Hindlimb muscle (tissue), 1 donor: ENCODE results near the gene DYNC2I2. TPM values are rescaled to one million over a fixed set of nuclear protein-coding genes. Genes with fewer than 3 reads are reported as not detected.
"Not testable (repeated sequence)": the region's sequence is repeated elsewhere in the genome, so short reads cannot be mapped to it uniquely, and the experiment has no call there.

Experiments used
- DNase-seq: peaks from one replicate; pipeline ENCODE4 v3.0.0-alpha.2; 2013
- polyA plus RNA-seq: library from polyadenylated mRNA; unstranded; fragments of 120-200 nt; gene quantifications from one replicate; pipeline ENCODE4 v1.2.1, GENCODE V29; 2013; ENCODE audit not compliant: insufficient read length

DYNC2I2 gene
- polyA plus RNA-seq, result 55.3 TPM

DNA sequence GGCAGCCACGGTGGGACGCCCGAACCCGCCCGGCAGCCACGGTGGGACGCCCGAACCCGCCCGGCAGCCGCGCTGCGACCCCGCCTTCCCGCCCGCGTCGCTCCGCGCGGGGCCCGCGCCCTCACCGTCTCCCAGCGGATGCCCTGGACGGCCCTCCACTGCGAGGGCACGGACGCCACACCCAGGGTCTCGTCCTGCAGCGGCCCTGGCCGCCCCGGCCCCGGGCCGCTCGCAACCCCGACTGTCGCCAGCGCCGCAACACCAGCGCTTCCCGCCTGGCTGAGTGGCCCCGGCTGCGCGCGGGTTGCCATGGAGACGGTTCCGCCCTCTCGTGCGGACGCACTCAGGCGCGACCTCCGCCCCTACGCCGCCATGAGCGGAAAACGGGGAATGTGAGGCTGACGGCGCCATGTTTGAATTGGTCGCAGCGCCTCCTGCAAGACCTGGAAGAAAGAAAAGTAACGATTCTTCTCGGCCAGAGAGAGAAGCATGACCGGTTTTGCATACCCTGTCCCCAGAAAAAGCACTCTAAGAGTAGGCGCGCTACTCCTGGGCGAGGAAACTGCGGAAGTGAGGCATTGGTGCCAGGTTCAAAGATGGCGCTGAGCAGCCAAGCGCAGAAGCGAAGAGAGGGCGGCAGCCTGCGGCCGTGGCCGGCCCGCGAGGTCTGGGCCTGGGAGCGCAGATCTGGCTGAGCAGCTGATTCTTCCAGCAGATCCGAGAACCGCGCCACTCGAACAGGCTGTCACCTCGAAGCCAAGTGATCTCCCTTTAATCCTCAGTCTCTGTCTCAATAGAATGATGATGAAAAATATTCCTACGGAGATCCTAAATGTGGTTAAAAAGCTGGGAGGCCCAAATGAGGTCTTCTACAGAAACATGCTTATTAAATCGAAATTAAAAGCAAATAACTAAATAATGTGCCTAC lies at the start of gene DYNC2I2:
DYNC2I2 (minus strand) TSS at position 432 of the 928 bp plus-strand sequence; CDS start at position 311, 121 bp downstream.
- peak; percentile 97 for DNase-seq

DNA sequence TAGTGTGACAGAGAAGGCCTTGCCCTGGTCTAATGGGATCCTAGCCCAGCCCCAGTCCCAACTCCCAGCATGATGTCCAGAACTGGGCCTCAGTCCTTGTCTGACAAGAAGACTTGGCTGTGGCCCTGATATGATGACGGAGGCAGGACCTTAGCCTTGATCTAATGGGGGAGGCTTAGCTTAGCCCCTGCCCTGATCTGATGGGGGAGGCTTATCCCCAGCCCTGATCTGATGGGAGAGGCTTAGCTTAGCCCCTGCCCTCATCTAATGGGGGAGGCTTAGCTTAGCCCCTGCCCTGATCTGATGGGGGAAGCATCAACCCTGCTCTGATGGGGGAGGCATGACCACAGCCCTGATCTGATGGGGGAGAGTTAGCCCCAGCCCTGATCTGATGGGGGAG lies 49.4 kb upstream of the DYNC2I2 start:
- no peak for DNase-seq

GRCh38 chr9:128705051-128705965 lies 48.7 kb upstream of the DYNC2I2 start:
- no peak for DNase-seq

DNA sequence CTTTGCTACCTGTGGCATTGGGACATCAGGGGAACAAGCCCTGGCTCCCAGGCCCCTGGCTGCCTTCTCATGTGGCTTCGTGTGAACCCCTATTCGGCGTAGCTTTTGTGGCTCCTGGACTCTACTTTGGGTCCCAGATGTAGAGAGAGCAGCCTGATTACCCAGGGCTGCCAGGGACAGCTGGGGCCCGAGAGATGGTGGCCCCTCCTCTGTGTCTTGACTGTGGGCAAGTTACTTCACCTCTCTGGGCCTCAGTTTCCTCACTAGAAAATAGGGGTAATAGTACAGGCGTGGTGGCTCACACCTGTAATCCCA lies 47.7 kb upstream of the DYNC2I2 start:
- DNase-seq, result no peak

- no peak for DNase-seq
Observed at GRCh38 chr9:128703616-128704355, 47.1 kb upstream of the DYNC2I2 start.

DNA sequence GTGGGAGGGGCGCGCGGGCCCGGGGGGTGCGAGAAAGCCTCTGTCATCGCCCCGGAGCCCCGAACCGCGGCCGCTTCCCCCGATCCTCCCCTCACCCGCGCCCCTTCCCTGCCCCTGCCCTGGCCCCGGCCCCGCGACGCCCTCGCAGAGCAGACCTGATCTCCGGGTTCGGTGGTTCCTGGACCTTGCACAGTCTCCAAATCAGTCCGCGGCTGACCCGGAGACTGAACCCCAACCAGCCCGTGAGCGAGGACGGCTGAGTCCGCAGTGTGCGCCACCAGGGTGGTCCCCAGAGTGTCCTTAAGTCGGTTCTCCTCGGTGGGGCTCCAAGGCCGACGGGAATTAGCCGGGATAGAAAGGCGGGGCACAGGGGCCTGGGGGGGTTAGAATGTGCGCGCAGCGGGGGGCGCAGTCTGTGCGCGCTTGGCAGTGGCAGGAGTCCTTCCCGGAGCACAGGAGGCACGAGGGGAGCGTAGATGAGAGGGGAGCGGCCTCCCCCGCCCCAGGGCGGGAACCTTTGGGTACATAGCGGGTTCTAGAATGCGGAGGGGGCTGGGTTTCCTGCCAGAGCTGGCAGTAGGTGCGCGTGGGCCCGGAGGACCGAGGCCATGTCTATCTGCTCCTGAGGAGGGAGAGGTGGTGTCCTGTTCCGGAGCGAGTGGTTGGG lies 46.4 kb upstream of the DYNC2I2 start:
- no peak for DNase-seq

GRCh38 chr9:128702445-128702948 lies 45.9 kb upstream of the DYNC2I2 start, which contains the start of gene PKN3:
Gene PKN3 (plus strand): TSS chr9:128702503. CDS start chr9:128702916, 413 bp downstream.
- DNase-seq, result peak; percentile 88

DNA sequence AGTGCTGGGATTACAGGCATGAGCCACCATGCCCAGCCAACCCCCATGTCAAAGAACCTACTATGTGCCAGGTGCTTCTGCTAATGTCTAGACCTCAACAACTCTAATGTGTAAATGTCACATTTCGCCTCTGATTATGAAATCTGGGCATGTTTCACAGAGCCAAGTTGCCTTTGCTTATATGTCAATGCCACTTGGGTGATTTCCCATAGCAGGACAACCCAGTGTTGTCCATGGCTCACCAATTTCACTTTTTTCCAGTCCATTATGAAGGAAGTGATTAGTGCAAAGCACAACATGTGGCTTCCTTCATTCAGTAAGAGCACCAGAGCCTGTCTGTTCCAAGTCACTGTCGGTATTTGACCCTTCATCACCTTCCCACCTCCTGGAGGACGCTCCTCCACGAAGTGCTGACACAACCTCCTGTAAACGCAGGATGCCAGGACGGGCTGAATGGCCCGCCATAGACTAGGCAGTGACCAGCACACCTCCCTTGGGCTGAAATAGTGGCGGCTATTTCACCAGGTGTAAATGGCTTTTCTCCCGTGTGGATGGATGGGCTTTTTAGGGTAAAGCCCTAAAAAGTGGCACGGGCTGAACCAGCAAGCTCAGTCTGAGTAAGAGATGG lies 44.7 kb upstream of the DYNC2I2 start:
- DNase-seq, result no peak

GRCh38 chr9:128699096-128699795 lies 42.6 kb upstream of the DYNC2I2 start:
- DNase-seq, result not testable (repeated sequence)

- no peak for DNase-seq
Observed at GRCh38 chr9:128696923-128697707, 40.5 kb upstream of the DYNC2I2 start.

- DNase-seq, result no peak
Observed at GRCh38 chr9:128694344-128694743, 37.7 kb upstream of the DYNC2I2 start.

- not testable (repeated sequence) for DNase-seq
Observed at GRCh38 chr9:128693738-128694137, 37.1 kb upstream of the DYNC2I2 start.

GRCh38 chr9:128690684-128691034 lies 34.0 kb upstream of the DYNC2I2 start:
- DNase-seq, result no peak

DNA sequence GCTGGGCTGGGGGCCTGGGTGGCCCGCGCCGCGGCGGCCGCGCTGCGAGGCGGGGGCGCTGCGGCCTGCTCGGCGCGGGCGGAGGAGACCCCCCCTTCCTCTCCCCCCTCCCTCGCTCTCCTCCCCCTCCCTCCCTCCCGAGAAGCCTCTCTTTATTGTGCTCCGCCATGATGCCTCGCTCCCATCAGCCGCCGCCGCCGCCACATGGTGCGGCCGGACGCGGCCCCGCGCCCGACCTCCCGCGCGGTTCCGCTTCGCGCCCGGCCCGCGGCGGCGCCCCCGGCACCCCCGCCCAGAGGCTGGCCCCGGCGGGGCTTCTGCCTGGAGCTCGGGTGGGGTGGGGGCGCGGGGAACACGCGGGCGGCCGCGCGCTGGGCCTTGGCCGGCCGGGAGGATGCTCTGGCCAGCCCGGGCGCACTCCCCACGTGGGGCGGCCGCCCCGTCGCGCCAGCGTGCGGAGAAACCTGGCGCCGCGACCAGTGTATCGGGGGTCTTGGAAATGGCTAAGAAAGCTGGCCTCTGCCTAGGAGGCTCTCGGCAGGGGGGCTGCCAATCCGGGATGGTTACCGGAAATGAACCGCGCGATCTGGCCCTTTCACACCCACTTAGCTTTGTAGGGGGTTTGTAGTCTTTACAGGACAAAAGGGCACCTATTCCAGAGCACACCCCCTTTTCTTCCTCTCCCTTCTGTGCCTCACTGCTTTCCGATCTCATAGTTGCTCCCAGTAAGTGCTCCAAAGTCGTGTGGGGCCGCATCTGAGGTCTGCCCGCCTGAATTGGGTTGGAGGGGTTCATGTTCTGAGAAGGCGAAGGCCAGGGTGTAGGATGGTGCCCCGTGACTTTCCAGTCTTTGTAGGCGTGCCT lies 33.4 kb upstream of the DYNC2I2 start:
- peak; percentile 58 for DNase-seq

DNA sequence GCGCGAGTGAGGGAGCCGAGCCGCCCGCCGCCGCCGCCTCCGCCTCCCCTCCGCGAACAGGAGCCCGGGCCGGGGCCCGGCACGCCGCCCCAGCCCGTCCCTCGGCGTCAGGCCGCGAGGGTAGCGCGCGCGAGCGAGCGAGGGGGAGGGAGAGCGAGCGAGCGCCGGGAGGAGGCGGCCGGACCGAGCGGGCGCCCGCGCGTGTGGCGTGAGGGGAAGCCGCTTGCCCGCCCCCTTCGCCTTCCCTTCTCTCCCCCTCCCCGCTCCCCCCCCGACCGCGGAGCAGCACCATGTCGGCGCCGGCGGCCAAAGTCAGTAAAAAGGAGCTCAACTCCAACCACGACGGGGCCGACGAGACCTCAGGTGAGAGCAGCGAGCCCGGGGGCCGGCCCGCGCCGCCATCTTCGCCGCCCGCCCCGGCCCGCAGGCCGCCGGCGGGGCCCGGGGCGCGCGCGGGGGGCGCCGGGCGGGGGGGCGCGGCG lies 32.7 kb upstream of the DYNC2I2 start:
- DNase-seq, result no peak

GRCh38 chr9:128688501-128689292 lies 32.0 kb upstream of the DYNC2I2 start, which contains the start of gene SET:
Gene SET (plus strand): TSS chr9:128689222. CDS start chr9:128689583, 361 bp downstream.
- peak; percentile 98 for DNase-seq

GRCh38 chr9:128687453-128687852 lies 30.8 kb upstream of the DYNC2I2 start:
- no peak for DNase-seq
